Kasumi-1 (cell line): Measurements from ENCODE around the gene LCK.

Source experiments
- DNase-seq, 2 experiments: peaks; one replicate each; lab custom pipeline; 2025; lab: John Stamatoyannopoulos, UW

LCK gene

GRCh38 chr1:32250893-32251716 lies at the start of gene LCK:
Gene LCK, plus strand, starts transcription at chr1:32251265. Its CDS starts 23,065 bp downstream, at chr1:32274330.
- DNase-seq: no peak

- no peak for DNase-seq
Observed at GRCh38 chr1:32204943-32205361, 46.1 kb upstream of the LCK start.

GRCh38 chr1:32205401-32206370 lies 45.4 kb upstream of the LCK start, which contains the start of gene IQCC:
Gene IQCC, plus strand, starts transcription at chr1:32205671. Its CDS starts 11 bp downstream, at chr1:32205682.
- peak; percentile 69 to 70 for DNase-seq

DNA sequence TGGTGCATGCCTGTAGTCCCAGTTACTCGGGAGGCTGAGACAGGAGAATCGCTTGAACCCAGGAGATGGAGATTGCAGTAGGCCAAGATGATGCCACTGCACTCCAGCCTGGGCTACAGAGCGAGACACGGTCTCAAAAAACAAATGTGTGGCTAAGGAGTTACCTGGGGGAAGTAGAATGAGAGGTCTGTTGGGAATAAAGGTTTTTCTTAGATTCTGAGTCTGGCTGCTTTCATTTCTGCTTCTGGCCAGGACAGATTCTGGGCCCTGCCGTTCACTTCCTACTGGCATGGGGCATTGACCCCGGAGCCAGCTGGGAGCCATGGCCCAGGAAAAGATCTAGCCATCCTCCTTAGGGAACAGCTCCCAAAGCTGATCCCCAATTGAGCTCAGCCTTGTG lies 42.6 kb upstream of the LCK start:
- DNase-seq: no peak

GRCh38 chr1:32208891-32209328 lies 42.2 kb upstream of the LCK start, which contains the start of gene DCDC2B:
Gene DCDC2B, plus strand, starts transcription at chr1:32209089. Its CDS starts 5 bp downstream, at chr1:32209094.
- no peak for DNase-seq

- peak; percentile 64 to 83 for DNase-seq
Observed at GRCh38 chr1:32215629-32216480, 35.2 kb upstream of the LCK start.

DNA sequence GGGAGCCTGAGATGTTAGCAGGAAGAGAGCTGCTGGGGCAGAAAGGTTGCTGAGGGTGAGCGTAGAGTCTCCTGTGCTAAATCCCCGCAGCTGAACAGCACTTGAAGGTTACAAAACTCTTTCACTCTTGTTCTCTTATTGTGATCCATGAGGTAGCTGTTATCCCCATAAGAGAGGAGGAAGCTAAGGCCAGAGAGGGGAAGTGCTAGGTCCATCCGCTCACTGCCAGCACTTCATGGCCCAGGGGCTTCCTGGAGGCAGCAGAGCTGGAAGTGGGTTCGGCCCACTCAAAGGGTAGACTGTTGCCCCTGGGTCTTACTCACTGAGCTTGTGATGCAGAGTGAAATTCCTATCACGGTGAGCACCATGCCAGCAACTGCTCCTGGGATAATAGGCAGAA lies 34.5 kb upstream of the LCK start:
- DNase-seq: no peak

DNA sequence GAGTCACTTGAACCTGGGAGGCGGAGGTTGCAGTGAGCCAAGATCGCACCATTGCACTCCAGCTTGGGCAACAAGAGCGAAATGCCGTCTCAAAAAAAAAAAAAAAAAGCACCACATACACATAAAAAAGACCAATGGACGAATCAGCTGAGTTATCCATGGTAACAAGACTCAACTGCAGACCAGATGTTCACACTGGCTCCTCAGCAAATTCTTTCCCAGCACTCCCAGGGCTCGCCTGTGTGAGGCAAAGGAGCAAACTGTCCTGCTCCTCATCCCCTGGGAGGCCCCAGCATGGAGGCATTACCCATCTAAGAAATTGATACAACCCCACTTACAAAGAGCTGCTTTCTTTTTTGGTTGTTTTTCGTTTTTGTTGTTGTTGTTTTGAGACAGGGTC lies 32.0 kb upstream of the LCK start:
- DNase-seq: no peak

- no peak for DNase-seq
Observed at GRCh38 chr1:32220746-32221580, 30.1 kb upstream of the LCK start.

DNA sequence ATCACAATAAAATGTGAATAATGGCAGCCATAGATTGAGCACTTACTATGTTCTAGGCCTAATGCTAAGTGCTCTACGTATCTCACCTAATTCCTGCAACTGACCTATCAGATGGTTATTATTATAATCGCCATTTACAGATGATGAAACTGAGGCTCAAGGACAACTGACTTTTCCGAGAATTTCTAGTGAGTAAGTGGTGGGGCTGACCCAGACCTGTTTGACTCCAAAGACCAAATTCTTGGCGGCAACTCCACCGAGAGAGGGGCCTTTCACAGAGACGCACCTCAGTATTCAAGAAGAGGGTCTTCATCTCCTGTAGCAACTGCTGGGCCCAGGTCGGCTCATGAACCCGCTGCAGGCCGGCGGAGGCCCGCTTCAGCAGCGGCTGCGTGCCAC lies 29.5 kb upstream of the LCK start:
- no peak for DNase-seq

- peak; percentile 91 for DNase-seq
Observed at GRCh38 chr1:32221980-32222755, 28.9 kb upstream of the LCK start, which contains the start of the genes EIF3I and TMEM234. Gene EIF3I, plus strand, starts transcription at chr1:32222407. Its CDS starts 35 bp downstream, at chr1:32222442. Gene TMEM234, minus strand, starts transcription at chr1:32222353. Its CDS starts 31 bp downstream, at chr1:32222322.

DNA sequence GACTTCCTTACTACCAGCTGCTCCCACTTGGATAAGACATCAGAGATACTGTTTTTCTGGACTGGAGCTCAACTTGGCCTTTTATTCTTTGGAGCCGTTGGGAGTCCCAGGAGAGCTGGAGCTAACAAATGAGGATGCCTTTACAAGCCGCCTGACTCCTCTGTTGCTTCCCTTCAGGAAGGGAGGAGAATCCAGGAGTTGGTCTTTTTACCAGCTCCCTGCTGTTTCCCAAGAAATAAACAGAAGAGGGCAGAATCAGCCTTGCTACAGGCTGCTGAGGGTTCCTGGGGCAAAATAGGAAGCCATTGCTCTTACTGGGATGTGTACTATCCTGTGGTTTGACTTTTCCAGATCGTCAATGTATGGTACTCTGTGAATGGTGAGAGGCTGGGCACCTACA lies 27.4 kb upstream of the LCK start:
- no peak for DNase-seq

GRCh38 chr1:32224285-32224684 lies 26.8 kb upstream of the LCK start:
- DNase-seq: no peak

DNA sequence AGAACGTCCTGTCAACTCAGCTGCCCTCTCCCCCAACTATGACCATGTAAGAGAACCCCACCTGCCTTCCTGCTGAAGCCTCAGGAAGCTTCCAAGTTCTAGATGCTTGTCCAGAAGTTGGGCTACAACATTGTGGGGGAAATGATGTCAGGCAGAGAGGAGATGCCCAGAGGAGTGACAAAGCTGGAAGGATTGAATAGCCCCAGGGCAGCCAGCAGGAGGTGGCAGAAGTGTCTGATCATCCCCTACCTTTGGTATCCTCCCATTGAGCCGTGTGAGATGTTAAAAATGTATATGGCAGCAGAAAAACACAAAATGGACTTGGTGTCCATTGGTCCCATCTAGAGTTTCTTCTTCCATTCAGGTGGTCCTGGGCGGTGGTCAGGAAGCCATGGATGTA lies 22.3 kb upstream of the LCK start:
- DNase-seq: no peak

DNA sequence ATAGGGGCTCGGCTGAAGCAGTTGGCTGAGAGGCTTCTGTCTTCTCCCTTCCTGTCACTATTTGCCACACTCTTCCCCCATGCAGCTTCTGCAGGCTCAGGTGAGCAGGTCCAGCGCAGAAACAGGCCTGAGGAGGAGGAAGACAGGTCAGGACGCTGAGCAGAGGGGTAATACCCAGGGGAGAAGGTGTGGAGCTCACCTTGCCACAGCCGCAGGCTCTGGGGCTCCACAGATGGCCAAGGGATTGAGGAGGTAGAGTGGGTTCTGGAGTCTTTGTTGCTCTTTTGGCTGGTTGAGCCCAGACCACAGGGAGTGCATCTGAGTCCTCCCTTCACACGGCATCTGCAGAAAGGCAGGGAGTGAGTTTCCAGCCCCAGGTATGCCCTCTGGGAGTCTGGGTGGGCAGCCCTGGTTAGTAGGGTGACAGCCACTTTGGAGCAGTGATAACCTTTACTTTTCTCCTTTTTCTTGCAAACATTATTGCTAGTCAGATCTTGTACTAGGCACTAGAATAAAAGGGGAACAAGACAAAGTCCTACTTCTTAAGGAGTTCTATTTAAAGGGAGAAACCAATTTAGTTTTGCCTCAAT lies 19.1 kb upstream of the LCK start:
- DNase-seq: no peak

- no peak for DNase-seq
Observed at GRCh38 chr1:32232558-32233304, 18.3 kb upstream of the LCK start.

- no peak for DNase-seq
Observed at GRCh38 chr1:32234792-32235191, 16.3 kb upstream of the LCK start.

DNA sequence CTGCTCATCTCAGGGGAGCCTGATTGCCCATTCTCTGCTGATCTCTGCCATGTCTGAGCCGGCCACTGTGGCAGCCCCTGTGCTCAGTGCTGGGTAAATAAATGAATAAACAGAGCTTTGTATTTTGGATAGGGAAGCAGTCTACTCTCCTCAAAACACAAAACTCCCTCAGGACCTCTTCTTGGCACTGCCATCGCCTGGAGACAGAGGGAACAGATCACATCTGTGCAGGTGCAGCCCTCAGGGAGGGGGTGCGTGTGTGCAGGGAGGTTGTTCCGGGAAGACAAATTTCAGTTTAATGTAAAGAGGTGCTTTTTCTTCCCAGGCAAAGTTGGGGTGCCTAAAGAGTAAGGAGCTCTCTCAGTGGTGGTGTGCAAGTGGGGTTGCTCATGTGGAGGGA lies 11.7 kb upstream of the LCK start:
- DNase-seq: no peak

DNA sequence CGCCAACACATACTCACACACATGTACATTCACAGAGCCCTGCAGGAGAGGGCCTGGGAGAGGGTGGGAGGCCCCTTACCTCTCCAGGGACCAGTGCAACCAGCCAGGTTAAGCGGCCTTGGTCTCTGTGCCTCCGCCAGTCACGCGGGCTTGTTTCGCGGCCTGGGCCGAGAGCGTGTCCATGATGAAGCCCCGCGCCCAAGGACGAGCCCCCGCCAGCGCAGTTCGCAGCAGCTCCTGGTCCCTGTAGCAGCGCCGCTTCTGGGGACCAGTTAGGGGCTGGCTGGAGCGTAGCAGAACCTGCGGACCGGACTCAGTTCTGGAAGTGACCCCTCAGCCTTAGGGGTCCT lies 11.3 kb upstream of the LCK start:
- no peak for DNase-seq
